ENCODE measurements around the gene CTAGE1.
"Not testable (repeated sequence)": the region's sequence is repeated elsewhere in the genome, so short reads cannot be mapped to it uniquely, and the experiment has no call there.

Gene CTAGE1

GRCh38 chr18:22417496-22418188 is at the start of gene CTAGE1:
CTAGE1 (minus strand) TSS chr18:22417915; CDS start chr18:22417811, 104 bp downstream.
- DNase-seq: no peak

GRCh38 chr18:22466608-22467395 is 49.1 kb upstream of the CTAGE1 start:
- DNase-seq: no peak

GRCh38 chr18:22465859-22466457 is 48.2 kb upstream of the CTAGE1 start:
- DNase-seq: no peak

- DNase-seq: no peak
Observed at GRCh38 chr18:22463076-22463475, 45.4 kb upstream of the CTAGE1 start.

- DNase-seq: no peak
Observed at GRCh38 chr18:22459491-22459890, 41.8 kb upstream of the CTAGE1 start.

- no peak for DNase-seq
Observed at GRCh38 chr18:22457524-22457923, 39.8 kb upstream of the CTAGE1 start.

- DNase-seq: no peak
Observed at GRCh38 chr18:22456547-22456946, 38.8 kb upstream of the CTAGE1 start.

GRCh38 chr18:22456116-22456480 is 38.4 kb upstream of the CTAGE1 start:
- DNase-seq: no peak

- DNase-seq: no peak
Observed at GRCh38 chr18:22455425-22456115, 37.9 kb upstream of the CTAGE1 start.

- DNase-seq: no peak
Observed at GRCh38 chr18:22453315-22453714, 35.6 kb upstream of the CTAGE1 start.

GRCh38 chr18:22452226-22452668 is 34.5 kb upstream of the CTAGE1 start:
- DNase-seq: no peak

- DNase-seq: no peak
Observed at GRCh38 chr18:22451796-22452195, 34.1 kb upstream of the CTAGE1 start.

- not testable (repeated sequence) for DNase-seq
Observed at GRCh38 chr18:22450766-22451165, 33.1 kb upstream of the CTAGE1 start.

- not testable (repeated sequence) for DNase-seq
Observed at GRCh38 chr18:22450318-22450717, 32.6 kb upstream of the CTAGE1 start.

- DNase-seq: not testable (repeated sequence)
Observed at GRCh38 chr18:22449753-22450152, 32.0 kb upstream of the CTAGE1 start.

GRCh38 chr18:22448238-22448637 is 30.5 kb upstream of the CTAGE1 start:
- no peak for DNase-seq

- DNase-seq: no peak
Observed at GRCh38 chr18:22447792-22448191, 30.1 kb upstream of the CTAGE1 start.

- DNase-seq: no peak
Observed at GRCh38 chr18:22446911-22447310, 29.2 kb upstream of the CTAGE1 start.

GRCh38 chr18:22446325-22446724 is 28.6 kb upstream of the CTAGE1 start:
- no peak for DNase-seq

GRCh38 chr18:22441638-22442037 is 23.9 kb upstream of the CTAGE1 start:
- DNase-seq: no peak

GRCh38 chr18:22439447-22439846 is 21.7 kb upstream of the CTAGE1 start:
- DNase-seq: no peak

GRCh38 chr18:22436136-22436535 is 18.4 kb upstream of the CTAGE1 start:
- DNase-seq: no peak

GRCh38 chr18:22434973-22435608 is 17.4 kb upstream of the CTAGE1 start:
- DNase-seq: no peak

Data from inflammatory macrophage treated with lipopolysaccharide for 1 hour (primary cell).